Ramos (cell line): ENCODE results near the gene AP3M1.
"Not testable (repeated sequence)": the region's sequence is repeated elsewhere in the genome, so short reads cannot be mapped to it uniquely, and the experiment has no call there.

Source experiments
- in situ Hi-C: fragments of 300-500 bp; cut with MboI; formaldehyde crosslinking; loops from one replicate; pipeline ENCODE4 v1.14.3; 2022; ENCODE audit warnings: low sequenced_read_pairs; ENCODE audit not compliant: unreplicated experiment

The AP3M1 gene

DNA sequence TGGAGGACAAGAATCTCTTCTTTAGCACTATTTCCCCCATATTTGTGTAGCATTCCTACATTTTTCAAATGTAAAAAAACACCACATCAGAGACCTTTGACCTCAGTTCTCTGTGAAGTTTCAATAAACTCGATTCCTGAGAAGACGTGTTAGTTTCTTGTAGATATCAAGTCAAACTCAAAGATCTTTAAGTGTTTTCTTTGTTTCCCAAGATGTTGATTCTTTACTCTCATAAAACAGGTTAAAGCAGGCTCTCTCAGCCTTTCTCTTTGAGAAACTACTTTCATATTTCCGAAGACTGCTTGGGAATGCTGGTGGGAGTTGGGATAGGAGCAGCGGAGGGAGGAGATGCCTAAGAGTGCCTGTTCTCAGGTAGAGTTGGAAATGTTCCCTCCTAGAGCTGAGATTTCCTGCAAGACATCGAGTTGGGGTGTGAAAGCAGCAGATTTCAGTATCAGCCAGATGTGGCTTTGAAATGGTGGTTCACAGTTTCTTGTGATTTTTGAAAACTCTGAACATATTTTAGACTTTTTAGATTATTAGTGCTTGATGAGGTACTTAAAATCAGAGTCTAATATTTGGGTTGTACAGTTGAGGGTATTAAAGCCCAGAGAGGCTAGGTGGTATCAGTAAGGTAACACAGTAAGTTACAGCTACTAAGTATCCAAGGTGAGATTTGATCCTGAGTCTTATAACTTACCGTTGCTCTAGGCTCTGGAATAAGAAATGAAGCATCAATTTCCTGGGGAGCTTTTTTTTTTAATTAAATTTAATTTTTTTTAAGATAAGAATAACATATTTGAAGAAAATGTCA lies 14.3 kb upstream of the AP3M1 start:
- in situ Hi-C loops: no loop called here

DNA sequence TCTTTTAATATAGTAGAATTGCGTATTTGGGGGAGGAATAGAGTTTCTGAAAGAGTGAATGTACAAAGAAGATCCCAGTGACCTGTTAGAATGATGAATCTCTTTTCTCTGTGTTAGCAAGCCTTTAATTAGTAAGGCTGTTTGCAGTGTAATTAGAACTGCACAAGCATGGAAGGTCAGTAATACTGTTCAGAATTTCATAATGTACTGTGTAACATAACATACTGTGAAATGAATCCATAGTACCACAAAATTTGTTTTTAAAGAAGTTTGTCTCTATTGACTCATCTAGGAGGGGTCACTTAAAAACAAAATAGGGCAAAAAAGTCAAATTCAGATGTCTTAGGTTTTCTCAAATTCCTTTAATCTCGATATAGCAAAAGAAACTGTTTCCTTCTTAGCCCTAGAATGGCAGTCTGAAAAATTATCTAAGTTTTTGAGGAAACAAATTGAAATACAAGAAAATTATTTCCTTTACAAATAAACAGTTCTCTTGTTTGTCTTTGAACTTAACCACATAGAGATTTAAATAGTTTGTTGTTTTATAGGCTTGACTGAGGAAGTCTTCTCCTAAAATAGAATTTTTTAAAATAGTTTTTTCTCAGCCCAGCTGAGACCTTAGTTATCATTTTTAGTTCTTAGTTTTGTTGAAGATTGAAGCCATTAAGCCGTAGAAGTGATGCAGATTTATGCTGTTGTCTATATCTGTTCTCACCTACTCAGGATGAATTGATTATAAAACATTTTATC lies 12.9 kb upstream of the AP3M1 start:
- in situ Hi-C loops: no loop called here

DNA sequence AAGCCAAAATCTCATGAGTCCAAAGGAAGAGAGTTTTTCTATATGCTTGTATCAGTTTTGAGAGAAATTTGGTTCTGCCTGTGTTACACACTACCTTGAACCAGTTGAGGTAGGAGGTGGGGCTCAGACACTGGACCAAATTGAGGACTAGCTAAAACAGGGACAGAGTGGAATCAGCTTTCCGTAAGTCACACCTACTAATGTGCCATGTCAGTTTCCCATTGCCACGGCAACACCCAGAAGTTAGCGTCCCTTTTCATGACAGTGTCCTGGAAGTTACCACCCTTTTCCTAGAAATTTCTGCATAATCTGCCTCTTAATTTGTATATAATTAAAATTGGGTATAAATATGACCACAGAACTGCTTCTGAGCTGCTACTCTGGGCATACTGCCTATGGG lies 9.4 kb upstream of the AP3M1 start:
- in situ Hi-C loops: no loop called here

DNA sequence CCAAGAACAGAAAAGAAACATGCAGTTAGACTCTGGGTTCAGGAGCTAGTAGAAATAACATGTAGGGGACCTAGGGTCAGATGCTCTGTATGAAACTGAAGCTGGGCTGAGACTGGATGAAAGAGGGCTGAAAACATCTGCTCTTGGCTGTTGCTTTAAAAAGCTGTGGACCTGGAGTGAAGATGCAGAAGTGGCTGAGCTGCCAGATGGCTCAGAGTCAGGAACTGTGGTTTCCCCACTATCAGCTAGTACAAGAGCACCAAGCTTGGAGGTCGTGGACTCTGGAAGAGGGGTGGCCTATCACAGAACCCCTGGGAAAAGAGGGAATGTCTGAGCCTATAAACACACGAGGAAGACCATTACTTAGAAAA lies 6.3 kb upstream of the AP3M1 start:
- in situ Hi-C loops: no loop called here

DNA sequence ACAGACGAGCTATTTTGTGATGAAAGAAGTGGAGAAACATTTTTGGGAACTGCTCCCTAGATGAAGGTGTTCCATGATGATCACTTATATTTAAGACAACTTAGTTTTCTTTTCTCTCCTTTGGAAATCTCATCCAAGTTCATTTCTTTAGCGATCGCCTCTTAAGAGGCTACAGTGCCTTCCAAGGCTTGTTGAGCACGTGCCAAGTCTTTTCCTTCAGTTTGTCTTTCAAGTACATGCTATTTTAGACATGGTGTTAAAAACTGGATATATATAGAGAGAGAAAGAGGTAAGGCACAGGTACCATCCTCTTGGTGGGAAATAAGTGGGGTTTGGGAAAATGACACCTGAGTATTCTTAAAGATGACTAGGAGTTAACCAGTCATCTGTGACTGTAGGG lies 3.0 kb upstream of the AP3M1 start:
- in situ Hi-C loops: no loop called here

DNA sequence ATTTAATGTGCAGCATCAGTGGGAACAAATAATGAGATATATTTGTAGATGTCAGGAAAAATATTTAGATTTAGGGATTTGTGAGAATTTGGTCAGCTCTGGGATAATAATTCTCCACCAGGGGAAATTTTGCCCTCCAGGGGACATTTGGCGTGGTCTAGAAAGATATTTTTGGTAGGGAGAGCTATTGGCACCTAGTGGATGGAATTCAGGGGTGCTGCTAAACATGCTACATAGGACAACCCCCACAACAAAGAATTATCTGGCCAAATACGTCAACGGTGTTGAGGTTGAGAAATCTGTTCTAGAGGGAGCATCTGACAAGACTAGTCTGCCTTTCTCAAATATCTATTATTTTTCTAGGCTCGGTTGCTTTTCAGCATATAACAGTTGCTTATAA lies 2.5 kb upstream of the AP3M1 start:
- in situ Hi-C loops: no loop called here

DNA sequence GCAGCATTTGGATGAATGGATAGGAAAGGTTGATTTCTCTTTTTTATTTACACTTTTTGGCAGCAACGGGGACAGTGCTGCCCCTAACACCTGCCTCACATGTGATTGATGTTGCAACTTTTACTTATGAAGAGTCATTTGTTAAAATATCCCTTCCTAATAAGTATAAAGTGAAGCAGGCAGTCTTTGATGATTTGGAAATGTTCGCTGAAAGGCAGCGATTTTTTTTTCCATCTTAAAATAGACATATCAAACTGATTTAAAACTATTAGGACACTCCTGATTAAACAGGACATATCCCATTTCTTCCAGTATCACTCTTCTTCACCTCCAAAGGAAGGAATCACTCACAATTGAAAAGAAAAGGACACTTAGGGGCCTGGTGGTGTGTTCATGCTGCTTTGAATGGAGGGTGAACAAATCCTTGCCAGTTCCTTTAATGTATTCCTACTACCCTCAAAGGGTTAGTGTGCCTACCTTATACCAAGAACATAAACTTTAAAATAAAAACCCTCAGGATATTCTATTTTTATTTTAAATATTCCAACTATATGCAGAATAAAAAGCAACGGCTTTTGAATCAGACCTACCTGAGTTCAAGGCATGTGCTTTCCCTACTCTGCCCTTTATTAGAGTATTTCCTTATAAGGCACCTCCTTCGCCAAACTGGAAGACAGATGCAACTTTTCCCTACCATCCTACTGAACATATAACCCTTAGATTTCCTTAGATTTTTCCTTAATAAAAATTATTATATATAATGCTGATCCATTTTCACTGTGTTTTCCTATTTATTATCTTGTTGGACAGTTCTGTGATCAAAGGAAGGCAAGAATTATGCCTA lies 1.5 kb upstream of the AP3M1 start:
- in situ Hi-C loops: no loop called here

DNA sequence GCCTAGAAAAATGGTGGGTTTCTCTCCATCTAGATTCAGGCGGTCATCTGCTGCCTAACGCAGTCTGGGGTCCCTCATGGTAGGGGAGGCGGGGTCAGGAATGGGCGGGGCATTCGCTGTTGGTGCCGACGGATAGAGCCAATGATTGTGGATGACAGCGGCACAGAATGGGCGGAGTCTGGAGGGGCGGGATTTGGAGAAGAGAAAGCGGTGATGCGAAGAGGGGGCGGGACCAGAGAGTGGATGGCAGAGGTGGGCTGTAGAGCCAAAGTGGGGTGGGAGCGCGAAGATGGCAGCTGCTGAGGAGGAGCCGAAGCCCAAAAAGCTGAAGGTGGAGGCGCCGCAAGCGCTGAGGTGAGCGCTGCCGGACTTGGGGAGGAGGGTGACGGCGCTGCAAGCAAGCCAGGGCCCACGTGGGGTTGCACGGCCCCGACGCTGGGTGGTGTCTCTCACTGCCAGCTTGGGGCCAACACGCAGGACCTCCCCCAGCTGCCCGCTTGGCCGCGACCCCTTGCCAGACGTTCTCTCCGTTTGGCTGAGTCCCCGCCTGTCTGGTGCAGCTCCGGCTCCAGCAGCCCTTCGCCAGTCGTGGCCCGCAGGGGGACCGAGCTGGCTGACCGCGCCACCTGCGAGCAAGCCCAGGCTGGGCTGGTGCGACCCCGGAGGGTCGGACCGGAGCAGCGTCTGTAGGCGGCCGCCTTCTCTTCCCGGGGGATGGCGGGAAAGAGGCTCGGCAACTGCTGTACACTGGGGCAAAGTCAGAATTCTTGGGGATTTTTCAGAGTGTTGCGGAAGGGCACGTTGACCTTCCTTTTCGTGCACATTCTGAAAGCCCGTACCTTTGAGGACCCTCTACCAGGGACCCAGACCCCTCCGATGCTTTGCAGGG lies 606 bp upstream of the AP3M1 start, which contains the start of gene ADK:
TSS of gene ADK (plus strand) at position 232 of the 889 bp plus-strand sequence. CDS start at position 290, 58 bp downstream.
- in situ Hi-C loops: no loop called here

DNA sequence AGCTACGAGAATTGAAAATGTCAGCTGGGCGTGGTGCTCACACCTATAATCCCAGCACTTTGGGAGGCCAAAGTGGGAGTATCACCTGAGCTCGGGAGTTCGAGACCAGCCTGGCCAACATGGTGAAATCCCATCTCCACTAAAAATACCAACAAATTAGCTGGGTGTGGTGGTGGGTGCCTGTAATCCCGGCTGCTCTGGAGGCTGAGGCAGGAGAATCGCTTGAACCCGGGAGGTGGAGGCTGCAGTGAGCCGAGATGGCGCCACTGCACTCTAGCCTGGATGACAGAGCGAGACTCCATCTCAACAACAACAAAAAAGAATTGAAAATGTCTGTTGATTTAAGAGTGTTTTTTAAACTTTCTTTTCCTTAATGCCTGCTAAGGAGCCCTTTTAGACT lies 3.6 kb downstream of the AP3M1 start:
- in situ Hi-C loops: not testable (repeated sequence)

DNA sequence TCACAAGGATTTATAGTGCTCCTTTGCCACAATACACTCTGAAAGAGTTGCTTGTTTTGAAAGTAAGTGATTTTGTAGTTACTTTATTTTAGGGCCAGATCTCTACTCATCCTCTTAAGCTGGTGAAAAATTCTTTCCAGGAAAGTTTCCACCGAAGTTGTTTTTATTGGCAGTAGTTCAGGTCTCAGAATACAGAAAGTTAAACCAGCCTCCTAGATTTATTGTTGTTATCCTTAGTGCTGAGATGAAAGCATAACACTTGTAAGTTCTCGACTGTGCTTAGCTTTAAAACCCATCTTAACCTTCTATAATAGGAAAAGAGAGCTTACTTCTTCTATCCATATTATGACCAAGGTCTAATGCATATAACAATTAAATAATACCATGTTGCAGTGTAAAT lies 5.5 kb downstream of the AP3M1 start:
- in situ Hi-C loops: no loop called here

DNA sequence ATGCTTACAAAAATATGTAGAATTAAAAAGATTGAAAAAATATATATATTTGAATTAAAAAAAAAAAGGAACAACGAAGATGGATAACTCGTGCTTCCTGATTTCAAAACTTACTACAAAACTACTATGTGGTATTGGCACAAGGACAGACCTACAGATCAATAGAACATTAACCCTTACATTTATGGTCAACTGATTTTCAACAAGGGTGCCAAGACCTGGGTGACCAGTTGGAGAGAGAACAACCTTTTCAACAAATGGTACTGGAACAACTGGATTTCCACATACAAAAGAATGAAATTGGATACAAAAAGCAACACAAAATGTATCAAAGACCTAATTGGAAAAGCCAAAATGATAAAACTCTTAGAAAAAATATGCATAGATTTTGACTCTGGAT lies 10.1 kb downstream of the AP3M1 start:
- in situ Hi-C loops: no loop called here

DNA sequence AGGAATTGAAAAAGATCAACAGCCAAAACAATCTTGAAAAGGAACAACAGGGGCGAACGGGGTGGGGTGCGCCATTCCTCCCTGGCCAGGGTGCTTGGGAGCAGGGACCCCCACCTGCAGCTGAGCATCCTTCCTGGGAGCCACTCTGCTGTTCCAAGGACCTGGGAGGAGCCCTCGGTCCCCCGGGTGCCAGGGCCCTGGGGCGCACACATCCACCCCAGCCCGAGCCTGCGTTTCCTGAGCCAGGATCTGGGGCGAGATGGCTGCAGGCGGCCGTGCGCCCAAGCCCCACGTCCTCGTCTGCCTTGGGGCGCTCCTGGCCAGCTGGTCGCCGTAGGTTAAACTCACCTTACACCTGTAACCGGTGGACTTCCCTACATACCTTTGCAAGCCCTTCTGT lies 10.6 kb downstream of the AP3M1 start:
- in situ Hi-C loops: no loop called here

DNA sequence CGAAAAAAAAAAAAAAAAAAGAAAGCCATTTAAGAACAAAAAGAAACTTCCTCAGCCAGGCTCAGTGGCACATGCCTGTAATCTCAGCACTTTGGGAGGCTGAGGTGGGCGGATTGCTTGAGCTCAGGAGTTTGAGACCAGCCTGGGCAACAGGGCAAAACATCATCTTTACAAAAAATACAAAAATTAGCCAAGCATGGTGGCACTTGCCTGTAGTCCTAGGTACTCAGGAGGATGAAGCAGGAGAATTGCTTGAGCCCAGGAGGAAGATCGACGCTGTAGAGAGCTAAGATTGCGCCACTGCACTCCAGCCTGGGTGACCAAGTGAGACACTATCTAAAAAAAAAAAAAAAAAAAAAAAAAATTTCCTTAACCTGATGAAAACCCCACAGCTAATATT lies 12.0 kb downstream of the AP3M1 start:
- in situ Hi-C loops: not testable (repeated sequence)

DNA sequence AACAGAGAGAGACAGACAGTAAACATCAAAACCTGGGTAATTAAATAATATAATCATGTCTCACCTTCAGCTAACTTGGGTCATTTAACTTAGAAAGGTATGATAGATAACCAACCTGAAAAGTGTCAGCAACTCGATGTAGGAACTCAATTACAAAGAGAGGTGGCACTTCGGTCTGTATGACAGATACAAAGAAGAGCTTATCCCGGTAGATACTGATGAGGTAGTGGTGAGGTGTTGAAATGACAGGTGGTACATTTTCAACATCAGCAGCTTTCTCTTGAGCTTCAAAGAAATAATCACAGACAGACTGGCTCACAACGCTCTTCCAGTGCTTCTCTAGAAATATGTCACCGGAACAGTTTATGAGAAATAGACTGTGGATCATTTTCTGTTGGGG lies 12.6 kb downstream of the AP3M1 start:
- in situ Hi-C loops: no loop called here

DNA sequence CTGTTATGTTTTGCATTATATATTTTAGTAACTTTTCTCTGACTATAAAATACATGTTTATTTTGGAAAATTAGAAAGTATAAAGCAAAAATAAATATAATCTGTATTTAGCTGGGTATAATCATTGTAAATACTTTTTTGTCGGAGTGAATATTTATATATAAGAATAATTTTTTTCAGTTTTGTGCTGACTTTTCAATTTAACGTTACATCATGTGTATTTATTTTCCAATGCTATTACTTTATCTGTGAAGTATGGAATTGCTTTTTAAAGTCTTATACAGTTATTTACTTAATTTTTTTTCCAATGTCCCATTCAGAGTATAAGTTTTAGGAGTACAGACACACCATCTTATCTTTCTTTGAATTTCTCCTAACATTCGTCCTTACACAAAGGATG lies 15.2 kb downstream of the AP3M1 start:
- in situ Hi-C loops: no loop called here

DNA sequence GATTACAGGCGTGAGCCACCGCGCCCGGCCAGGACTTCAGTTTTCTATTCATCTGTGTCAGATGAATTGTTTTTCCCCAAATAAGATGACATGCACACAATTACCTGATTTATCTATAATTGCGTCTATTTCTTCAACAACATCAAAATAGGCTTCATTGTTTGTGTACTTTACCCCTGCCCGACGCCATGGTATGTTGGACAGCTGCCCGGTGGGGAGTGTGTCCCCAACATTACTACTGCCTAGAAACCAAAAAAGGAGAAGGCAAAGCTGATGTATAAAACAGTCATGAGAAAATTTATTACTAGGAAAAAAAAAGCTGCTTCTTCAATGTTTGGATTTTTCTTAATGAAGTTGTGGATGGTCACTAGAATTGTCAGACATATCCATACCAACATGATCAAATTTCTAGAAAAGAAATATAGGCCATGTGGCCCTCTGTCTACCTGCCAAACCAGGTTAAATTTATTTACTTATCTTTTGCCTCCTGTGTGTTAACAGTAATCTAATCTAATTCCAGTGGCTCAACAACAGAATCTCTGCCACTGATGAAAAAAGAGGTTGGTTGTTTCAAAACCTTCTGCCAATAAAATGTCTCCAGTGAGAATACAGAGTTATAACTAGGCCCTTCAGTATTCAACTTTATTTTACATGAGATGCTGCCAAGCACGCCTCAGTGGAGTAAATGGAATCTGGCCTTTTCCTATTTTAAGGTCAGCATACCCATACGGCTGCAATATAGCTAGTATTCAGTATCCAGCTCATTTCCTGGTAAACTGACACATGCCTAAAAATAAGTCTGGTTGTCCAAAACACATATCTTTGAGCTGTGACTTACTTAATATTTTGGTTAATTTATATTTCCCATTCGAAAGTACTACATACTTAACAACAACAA lies 16.5 kb downstream of the AP3M1 start:
- in situ Hi-C loops: no loop called here

DNA sequence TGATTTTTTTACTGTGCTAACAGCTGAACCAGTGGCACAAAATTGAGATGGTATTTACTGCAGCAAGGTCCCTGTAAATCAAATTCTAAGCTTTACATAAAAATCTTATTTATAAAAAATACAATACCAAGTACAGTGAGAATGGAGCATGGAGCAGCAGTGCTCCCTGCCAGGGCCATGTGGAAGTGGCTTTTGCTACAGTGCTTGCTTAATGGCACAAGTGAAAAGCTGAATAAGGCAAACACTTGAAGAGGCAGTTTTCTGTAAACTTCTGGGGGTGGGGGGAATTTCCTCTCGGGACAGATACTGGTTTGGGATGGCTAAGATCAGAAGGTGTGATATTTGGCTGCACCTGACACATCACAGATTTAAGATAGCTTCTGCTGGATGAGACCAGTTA lies 27.5 kb downstream of the AP3M1 start:
- in situ Hi-C loops: no loop called here

DNA sequence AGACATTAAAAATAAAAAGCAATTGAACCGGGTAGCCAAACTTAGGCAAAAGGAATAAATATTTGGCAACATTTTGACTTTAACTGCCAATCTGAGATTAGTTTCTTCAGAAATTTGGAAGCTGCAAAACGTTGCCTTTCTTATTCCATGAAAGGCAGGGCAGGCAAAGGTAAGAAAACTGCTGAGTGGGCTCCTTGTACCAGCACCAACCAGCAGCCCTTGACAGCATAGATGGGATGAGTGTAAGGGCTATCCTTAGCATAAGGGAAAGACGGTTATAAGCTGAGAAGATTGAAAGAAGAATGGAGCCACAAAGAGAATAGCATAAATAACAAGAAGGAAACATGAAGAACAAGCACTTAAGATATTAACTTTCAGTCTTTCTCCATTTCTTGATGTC lies 28.6 kb downstream of the AP3M1 start:
- in situ Hi-C loops: no loop called here

DNA sequence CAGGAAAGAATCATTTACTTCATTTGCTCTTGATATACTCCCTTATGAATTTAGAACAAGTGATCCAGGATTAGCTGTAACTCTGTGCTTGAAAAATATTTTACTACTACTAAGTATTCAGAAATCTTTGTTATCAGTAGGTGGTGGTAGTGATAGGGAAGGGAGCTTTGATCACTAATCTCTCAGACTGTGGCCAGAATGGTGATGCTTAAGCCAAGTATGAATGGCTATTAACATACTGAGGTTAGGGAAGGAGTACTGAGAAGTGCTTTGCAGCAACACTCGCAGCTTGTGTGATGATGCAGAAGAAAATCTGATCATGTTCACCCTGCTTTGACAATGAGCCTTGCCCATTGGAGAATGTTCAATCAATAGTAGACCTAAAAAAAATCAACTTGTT lies 29.3 kb downstream of the AP3M1 start:
- in situ Hi-C loops: no loop called here
